Measurements from ENCODE around the gene CTSZ. TPM values are rescaled to one million over a fixed set of nuclear protein-coding genes. Genes with fewer than 3 reads are reported as not detected.
"Not testable (repeated sequence)": the region's sequence is repeated elsewhere in the genome, so short reads cannot be mapped to it uniquely, and the experiment has no call there.

CTSZ gene
- total and polyA plus RNA-seq, 2 experiments from 2014 or later: 5.0 to 161 TPM

GRCh38 chr20:58985656-58986055 lies 21.4 kb downstream of the CTSZ start:
- peaks cover 57% of the 10 kb centered on the region for H3K79me2 ChIP-seq

GRCh38 chr20:58984691-58985090 lies 22.4 kb downstream of the CTSZ start:
- H4K20me1 ChIP-seq (ENCODE audit: insufficient read depth, poor library complexity, severe bottlenecking): peaks cover 15% of the 10 kb centered on the region
- TF ChIP-seq EZH2phosphoT487 (IDR thresholded peaks at IDR 0.05; ENCODE audit: low read depth, severe bottlenecking, unreplicated experiment) (no peak), EZH2 (IDR thresholded peaks at IDR 0.05; ENCODE audit: borderline replicate concordance) (no peak), CTCF (IDR thresholded peaks at IDR 0.05; ENCODE audit: poor library complexity) (no peak)
- H3K4me1 ChIP-seq (ENCODE audit: insufficient read depth): peaks cover 22% of the 10 kb centered on the region
- H3K27ac ChIP-seq: no peak overlapping the region
- H3K27me3 ChIP-seq: no peaks in the 10 kb centered on the region
- H3K36me3 ChIP-seq (replicated peaks; ENCODE audit: insufficient read depth, low read depth): peaks cover 6% of the 10 kb centered on the region
- H2AFZ ChIP-seq: no peak overlapping the region
- H3K9me3 ChIP-seq (ENCODE audit: low read depth): no peaks in the 10 kb centered on the region
- peaks cover 57% of the 10 kb centered on the region for H3K79me2 ChIP-seq
- H3K9me2 ChIP-seq (replicated peaks; ENCODE audit: insufficient read depth): no peaks in the 10 kb centered on the region
- WGBS (ENCODE audit: low lambda C conversion rate, missing lambda C conversion rate): 82% methylated on average over 6 of the region's 6 CpGs
- no peak overlapping the region for H3K4me3 ChIP-seq
- H3K4me2 ChIP-seq: no peak overlapping the region
- no peak for DNase-seq (ENCODE audit: low spot score)

More at GRCh38 chr20:58985656-58986055, 21.4 kb downstream of the CTSZ start:
- Histone ChIP-seq H3K4me1 (ENCODE audit: insufficient read depth) (peaks cover 19% of the 10 kb centered on the region), H3K4me3 (no peak overlapping the region), H3K9me2 (replicated peaks; ENCODE audit: insufficient read depth) (no peaks in the 10 kb centered on the region), H3K27ac (no peak overlapping the region), H2AFZ (no peak overlapping the region), H4K20me1 (ENCODE audit: insufficient read depth, poor library complexity, severe bottlenecking) (peaks cover 15% of the 10 kb centered on the region), H3K36me3 (replicated peaks; ENCODE audit: insufficient read depth, low read depth) (peaks cover 6% of the 10 kb centered on the region), H3K27me3 (no peaks in the 10 kb centered on the region), H3K9me3 (ENCODE audit: low read depth) (no peaks in the 10 kb centered on the region), H3K4me2 (no peak overlapping the region)
- DNase-seq (ENCODE audit: low spot score): no peak
- WGBS (ENCODE audit: low lambda C conversion rate, missing lambda C conversion rate): 95% methylated on average over 5 of the region's 5 CpGs
- TF ChIP-seq CTCF (IDR thresholded peaks at IDR 0.05; ENCODE audit: poor library complexity) (no peak), EZH2phosphoT487 (IDR thresholded peaks at IDR 0.05; ENCODE audit: low read depth, severe bottlenecking, unreplicated experiment) (no peak), EZH2 (IDR thresholded peaks at IDR 0.05; ENCODE audit: borderline replicate concordance) (no peak)

- H3K79me2 ChIP-seq: peaks cover 57% of the 10 kb centered on the region
- not testable (repeated sequence) for H3K9me3 ChIP-seq (ENCODE audit: low read depth); H3K9me2 ChIP-seq (replicated peaks; ENCODE audit: insufficient read depth); DNase-seq (ENCODE audit: low spot score); H2AFZ ChIP-seq; H3K27me3 ChIP-seq; H3K4me3 ChIP-seq; H3K27ac ChIP-seq; H3K4me2 ChIP-seq; H3K36me3 ChIP-seq (replicated peaks; ENCODE audit: insufficient read depth, low read depth)
- H3K4me1 ChIP-seq (ENCODE audit: insufficient read depth): peaks cover 22% of the 10 kb centered on the region
- peaks cover 15% of the 10 kb centered on the region for H4K20me1 ChIP-seq (ENCODE audit: insufficient read depth, poor library complexity, severe bottlenecking)
- 98% methylated on average over 12 of the region's 12 CpGs for WGBS (ENCODE audit: low lambda C conversion rate, missing lambda C conversion rate)
Observed at GRCh38 chr20:58983115-58983468, 24.0 kb downstream of the CTSZ start.

- H3K9me2 ChIP-seq (replicated peaks; ENCODE audit: insufficient read depth): no peaks in the 10 kb centered on the region
- H3K4me2 ChIP-seq: peak overlapping the region; percentile 97
- H2AFZ ChIP-seq: no peak overlapping the region
- peaks cover 15% of the 10 kb centered on the region for H4K20me1 ChIP-seq (ENCODE audit: insufficient read depth, poor library complexity, severe bottlenecking)
- H3K4me1 ChIP-seq (ENCODE audit: insufficient read depth): peaks cover 22% of the 10 kb centered on the region
- H3K4me3 ChIP-seq: no peak overlapping the region
- peak; percentile 2 for DNase-seq (ENCODE audit: low spot score)
- H3K27ac ChIP-seq: no peak overlapping the region
- WGBS (ENCODE audit: low lambda C conversion rate, missing lambda C conversion rate): 94% methylated on average over 12 of the region's 12 CpGs
- H3K9me3 ChIP-seq (ENCODE audit: low read depth): no peaks in the 10 kb centered on the region
- no peaks in the 10 kb centered on the region for H3K27me3 ChIP-seq
- H3K79me2 ChIP-seq: peaks cover 55% of the 10 kb centered on the region
- TF ChIP-seq EZH2phosphoT487 (IDR thresholded peaks at IDR 0.05; ENCODE audit: low read depth, severe bottlenecking, unreplicated experiment) (no peak), CTCF (IDR thresholded peaks at IDR 0.05; ENCODE audit: poor library complexity) (no peak), EZH2 (IDR thresholded peaks at IDR 0.05; ENCODE audit: borderline replicate concordance) (no peak)
- peaks cover 6% of the 10 kb centered on the region for H3K36me3 ChIP-seq (replicated peaks; ENCODE audit: insufficient read depth, low read depth)
Observed at GRCh38 chr20:58982406-58983114, 24.5 kb downstream of the CTSZ start.
